ENCODE measurements around the gene KLF18. TPM values are rescaled to one million over a fixed set of nuclear protein-coding genes. Genes with fewer than 3 reads are reported as not detected.

The KLF18 gene
- total and polyA plus RNA-seq, 5 experiments from 2014 or later: not detected

DNA sequence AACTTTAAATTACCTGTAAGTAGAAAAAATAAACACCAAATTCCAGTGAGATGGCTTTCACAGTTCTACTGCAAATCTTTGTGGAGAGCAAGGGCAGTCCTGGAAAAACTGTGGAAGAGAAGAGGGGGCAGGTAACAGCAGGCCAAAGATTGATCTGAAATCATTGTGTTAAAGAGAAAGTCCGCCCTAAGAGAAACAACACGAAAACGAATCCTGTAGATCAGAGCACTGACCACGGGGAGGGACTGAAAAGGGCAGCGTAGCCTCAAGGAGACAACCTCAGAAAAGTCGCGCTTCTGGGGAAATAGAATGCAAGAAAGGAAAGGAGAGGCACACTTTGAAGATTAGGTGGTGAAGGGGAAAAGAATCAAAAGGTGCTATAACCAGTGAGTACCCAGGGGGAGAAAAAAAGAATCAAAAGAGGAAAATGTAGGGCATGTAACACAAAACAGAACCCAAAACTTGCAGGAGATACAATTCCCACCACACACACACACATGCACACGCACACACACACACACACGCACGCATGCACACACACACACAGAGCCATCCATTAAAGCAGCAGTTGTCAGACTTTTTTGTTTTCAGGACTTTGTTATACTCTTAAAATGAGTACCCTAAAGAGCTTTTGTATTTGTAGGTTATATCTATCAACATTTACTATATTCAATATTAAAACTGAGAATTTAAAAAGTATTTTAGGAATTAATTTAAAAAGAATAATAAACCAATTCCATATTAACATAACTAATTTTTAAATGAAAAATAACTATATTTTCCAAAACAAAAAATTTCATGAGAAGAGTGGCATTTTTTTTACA lies 50.8 kb downstream of the KLF18 start:
- POLR2A ChIA-PET: no interaction called here
- DNase-seq (no peak), ATAC-seq (no peak)
- Mint-ChIP-seq H3K4me3 (no peak overlapping the region), H3K9me3 (no peaks in the 10 kb centered on the region), H3K27me3 (peaks cover 17 to 44% (median 27%) of the 10 kb centered on the region in 5 donors), H3K4me1 (no peaks in the 10 kb centered on the region), H3K36me3 (no peaks in the 10 kb centered on the region), H3K27ac (no peak overlapping the region)

DNA sequence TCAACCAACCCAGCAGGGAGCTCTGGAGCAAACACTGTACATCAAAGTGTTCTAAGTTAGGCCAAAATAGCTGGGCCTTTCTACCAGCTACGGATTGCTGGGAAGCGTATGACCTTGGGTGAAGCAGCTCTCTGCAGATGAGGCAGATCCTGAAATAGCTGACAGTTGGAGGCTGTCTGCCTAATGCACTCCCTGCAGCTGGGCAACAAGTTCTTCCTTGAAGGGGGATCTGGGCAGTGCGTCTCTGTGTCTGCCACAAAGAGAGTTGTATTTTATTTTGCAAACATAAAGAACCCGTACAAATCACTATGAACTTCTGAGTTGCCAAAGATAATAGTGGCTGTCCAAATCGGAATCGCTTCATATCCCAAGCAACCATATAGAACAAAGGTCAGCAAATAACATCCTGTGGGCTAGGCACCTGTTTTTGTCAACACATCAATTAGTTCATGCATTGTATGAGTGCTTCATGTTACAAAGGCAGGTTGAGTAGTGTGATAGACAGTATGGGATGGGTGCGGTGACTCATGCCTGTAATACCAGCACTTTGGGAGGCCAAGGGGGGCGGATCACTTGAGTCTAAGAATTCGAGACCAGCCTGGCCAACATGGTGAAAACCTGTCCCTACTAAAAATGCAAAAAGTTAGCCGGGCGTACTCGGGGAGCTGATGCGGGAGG lies 51.9 kb downstream of the KLF18 start:
- Mint-ChIP-seq H3K27ac (no peak overlapping the region), H3K9me3 (no peaks in the 10 kb centered on the region), H3K27me3 (peaks cover 21 to 55% (median 30%) of the 10 kb centered on the region in 5 donors), H3K4me1 (no peaks in the 10 kb centered on the region), H3K4me3 (no peak overlapping the region), H3K36me3 (no peaks in the 10 kb centered on the region)
- ATAC-seq (no peak), DNase-seq (no peak)
- POLR2A ChIA-PET: no interaction called here

Other genes with a start within 250 kb of the KLF18 start
- under 1 TPM; 0.25 to 0.96 TPM for gene ARTN, start 207.8 kb downstream of the KLF18 start, total RNA-seq
- gene ARTN, start 207.8 kb downstream of the KLF18 start, polyA plus RNA-seq: not detected
- gene IPO13, start 194.7 kb downstream of the KLF18 start, total RNA-seq: 10 to 100 TPM; 20.5 to 24.1 TPM
- 10 to 100 TPM; 13.8 to 14.5 (median 14.4) TPM for gene IPO13, start 194.7 kb downstream of the KLF18 start, polyA plus RNA-seq
- gene DPH2, start 171.6 kb downstream of the KLF18 start, total RNA-seq: 10 to 100 TPM; 34.5 to 37.7 TPM
- 10 to 100 TPM; 30.2 to 40.4 (median 35.7) TPM for gene DPH2, start 171.6 kb downstream of the KLF18 start, polyA plus RNA-seq
- 10 to 100 TPM; 55.8 to 59.6 TPM for gene ATP6V0B, start 166.7 kb downstream of the KLF18 start, total RNA-seq
- gene ATP6V0B, start 166.7 kb downstream of the KLF18 start, polyA plus RNA-seq: 100 to 1,000 TPM; 149 to 213 (median 166) TPM
- under 1 TPM; 0.38 to 0.83 TPM for gene B4GALT2, start 162.4 kb downstream of the KLF18 start, total RNA-seq
- gene B4GALT2, start 162.4 kb downstream of the KLF18 start, polyA plus RNA-seq: under 1 TPM in 2 of 3 donors, not detected in 1; 0.11 to 0.25 TPM
- gene CCDC24, start 150.0 kb downstream of the KLF18 start, total RNA-seq: 1 to 10 TPM; 1.9 to 2.5 TPM
- under 1 TPM in 2 of 3 donors, not detected in 1; 0.29 to 0.61 TPM for gene CCDC24, start 150.0 kb downstream of the KLF18 start, polyA plus RNA-seq
- 1 to 10 TPM; 1.7 to 3.4 TPM for gene SLC6A9, start 110.2 kb downstream of the KLF18 start, total RNA-seq
- not detected for gene SLC6A9, start 110.2 kb downstream of the KLF18 start, polyA plus RNA-seq
- gene KLF17, start 22.8 kb downstream of the KLF18 start, total RNA-seq: not detected
- not detected for gene KLF17, start 22.8 kb downstream of the KLF18 start, polyA plus RNA-seq
- gene DMAP1, start 71.8 kb upstream of the KLF18 start, total RNA-seq: 10 to 100 TPM; 95.2 to 96.0 TPM
- 10 to 100 TPM; 32.6 to 44.4 (median 42.3) TPM for gene DMAP1, start 71.8 kb upstream of the KLF18 start, polyA plus RNA-seq
- 10 to 100 TPM; 27.2 to 34.5 TPM for gene ERI3, start 213.6 kb upstream of the KLF18 start, total RNA-seq
- gene ERI3, start 213.6 kb upstream of the KLF18 start, polyA plus RNA-seq: 10 to 100 TPM; 43.4 to 45.8 (median 43.6) TPM

All from naive thymus-derived CD8-positive, alpha-beta T cell (primary cell).